PC-3 (cell line): Measurements from ENCODE around the gene DLEC1. TPM values are rescaled to one million over a fixed set of nuclear protein-coding genes. Genes with fewer than 3 reads are reported as not detected.

Experiments used
- ATAC-seq: fragments of 200-7000 bp; cut with Tn5 transposase; 2 replicates; pipeline ENCODE4 v1.9.1; 2020; ENCODE audit warnings: mild to moderate bottlenecking, moderate library complexity
- BruUV-seq: library from RNA; stranded (reverse); fragments of 400-500 nt; replicated peaks from 2 replicates; lab custom pipeline; 2021; lab: Mats Ljungman, UMichigan
- CTCF ChIA-PET: fragments of 300-600 bp; sonication (Branson Sonifier 250); formaldehyde crosslinking; loops from one replicate; lab custom pipeline; 2022; ENCODE audit warnings: antibody characterized with exemption; lab: Charles Lee
- POLR2A ChIA-PET: fragments of 300-600 bp; sonication (Branson Sonifier 250); formaldehyde crosslinking; loops from one replicate; lab custom pipeline; 2022; ENCODE audit warnings: antibody characterized with exemption; ENCODE audit not compliant: unreplicated experiment; lab: Charles Lee
- DNase-seq: peaks from one replicate; pipeline ENCODE4 v3.0.0-alpha.2; 2015
- H2AFZ ChIP-seq: fragments of 300-600 bp; sonication (generic); 2 replicates; pipeline ENCODE4 v1.6.0; 2016; ENCODE audit warnings: antibody characterized with exemption, low read length
- H3F3A ChIP-seq: fragments of 300-600 bp; sonication (generic); one replicate; pipeline ENCODE4 v1.6.0; 2017; ENCODE audit warnings: antibody characterized with exemption, low read length, control low read depth, mild to moderate bottlenecking; ENCODE audit not compliant: unreplicated experiment
- H3K27ac ChIP-seq: fragments of 300-600 bp; sonication (generic); 2 replicates; pipeline ENCODE4 v1.5.1; 2016; ENCODE audit warnings: mild to moderate bottlenecking, low read length
- H3K27me3 ChIP-seq: fragments of 300-600 bp; sonication (generic); 2 replicates; pipeline ENCODE4 v1.6.1; 2016; ENCODE audit warnings: low read length, mixed read lengths
- H3K36me3 ChIP-seq: fragments of 300-600 bp; sonication (generic); 2 replicates; pipeline ENCODE4 v1.6.1; 2016; ENCODE audit warnings: low read depth, mixed run types, low read length, mixed read lengths
- H3K4me1 ChIP-seq: fragments of 300-600 bp; sonication (generic); 2 replicates; pipeline ENCODE4 v1.5.1; 2016; ENCODE audit warnings: low read length; ENCODE audit not compliant: insufficient read depth
- H3K4me2 ChIP-seq: fragments of 300-600 bp; sonication (generic); 2 replicates; pipeline ENCODE4 v1.6.0; 2016; ENCODE audit warnings: low read length
- H3K4me3 ChIP-seq: fragments of 300-600 bp; sonication (generic); 2 replicates; pipeline ENCODE4 v1.5.1; 2016; ENCODE audit warnings: mild to moderate bottlenecking, low read length, mixed read lengths
- H3K79me2 ChIP-seq: fragments of 300-600 bp; sonication (generic); 2 replicates; pipeline ENCODE4 v1.6.1; 2017; ENCODE audit warnings: low read length, mixed read lengths
- H3K9ac ChIP-seq: fragments of 300-600 bp; sonication (generic); 2 replicates; pipeline ENCODE4 v1.6.0; 2016; ENCODE audit warnings: mild to moderate bottlenecking, low read length
- H3K9me2 ChIP-seq: fragments of 300-600 bp; sonication (generic); replicated peaks from 2 replicates; pipeline ENCODE4 v1.6.1; 2016; ENCODE audit warnings: mixed run types, low read length, mixed read lengths
- H3K9me3 ChIP-seq: fragments of 300-600 bp; sonication (generic); 2 replicates; pipeline ENCODE4 v1.6.1; 2016; ENCODE audit warnings: low read length, mixed read lengths
- H4K20me1 ChIP-seq: fragments of 300-600 bp; sonication (generic); 2 replicates; pipeline ENCODE4 v1.6.1; 2016; ENCODE audit warnings: low read length, mixed read lengths
- EZH2 ChIP-seq: fragments of 300-600 bp; sonication (generic); IDR thresholded peaks from one replicate; pipeline ENCODE4 v1.6.1; 2017; ENCODE audit warnings: antibody characterized with exemption, mild to moderate bottlenecking, low read length; ENCODE audit not compliant: unreplicated experiment
- EZH2phosphoT487 ChIP-seq: fragments of 300-600 bp; sonication (generic); IDR thresholded peaks from 2 replicates; pipeline ENCODE4 v1.6.1; 2018; ENCODE audit warnings: mild to moderate bottlenecking, antibody characterized with exemption, low read length, borderline replicate concordance
- intact Hi-C: fragments of 100-400 bp; cut with micrococcal nuclease; formaldehyde crosslinking; loops from 2 replicates; pipeline ENCODE4 v1.9.0; 2023
- total RNA-seq: library from RNA; depleted of rRNA; stranded (reverse); fragments of >200 nt; gene quantifications from 2 replicates; pipeline ENCODE4 v1.2.3, GENCODE V29; 2014
- TF ChIP-seq, protein P1 (sequence below): fragments of 300-600 bp; sonication (generic); conservative IDR thresholded peaks from 2 replicates; pipeline ENCODE4 v1.5.1; 2017; ENCODE audit warnings: antibody characterized with exemption, low read depth, mild to moderate bottlenecking, low read length

Gene DLEC1
- total RNA-seq, 1 experiment from 2014 or later = not detected

DNA sequence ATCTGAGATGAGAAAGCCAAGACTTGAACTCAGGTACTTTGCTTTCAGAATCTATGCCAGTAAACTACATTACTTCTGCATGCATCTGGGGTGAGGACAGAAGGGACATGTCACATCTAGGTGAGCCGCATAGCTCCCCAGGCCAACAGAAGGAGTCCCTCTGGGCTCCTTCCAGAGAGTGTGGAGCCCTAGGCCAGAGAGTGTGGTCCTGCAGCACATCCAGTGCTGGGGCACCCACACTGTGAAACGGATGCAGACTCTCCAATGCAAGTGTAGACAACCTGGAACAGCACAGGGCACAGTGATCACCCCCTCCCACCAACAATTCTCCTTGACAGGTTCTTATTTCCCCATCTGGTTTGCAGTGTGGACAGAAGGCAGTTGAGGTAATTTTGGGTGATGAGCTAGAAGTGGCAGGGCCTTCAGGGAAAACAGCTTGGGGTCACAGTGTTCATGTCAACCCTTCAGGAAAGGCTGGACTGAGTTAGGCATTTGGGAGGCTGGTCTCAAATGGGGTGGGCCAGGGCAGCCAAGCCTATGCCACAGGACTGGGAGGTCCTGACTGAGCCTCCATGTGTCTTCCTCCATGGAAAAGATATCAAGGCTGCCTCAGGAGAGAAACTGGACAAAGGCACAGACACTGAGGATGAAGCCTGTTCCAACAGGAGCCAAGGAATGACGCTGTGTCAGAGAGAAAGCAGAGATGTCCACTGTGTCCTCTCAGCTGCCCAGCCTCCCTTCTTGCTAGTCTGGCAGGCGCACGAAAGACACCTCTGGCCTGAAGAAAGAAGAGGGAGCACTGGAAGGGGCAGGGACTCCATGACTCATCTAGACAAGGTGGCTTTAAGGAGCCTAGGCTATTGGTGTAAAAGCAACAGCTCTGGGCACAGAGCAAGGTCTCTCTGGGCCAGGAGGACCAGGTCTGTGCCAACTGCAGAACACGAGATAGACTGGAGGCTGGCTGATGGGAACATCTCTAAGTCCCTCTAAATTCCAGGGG is 11.2 kb upstream of the DLEC1 start:
- DNase-seq (no peak), ATAC-seq (no peak)
- Histone ChIP-seq H3K4me2 (no peak overlapping the region), H3K27me3 (no peaks in the 10 kb centered on the region), H3K36me3 (no peaks in the 10 kb centered on the region), H4K20me1 (no peaks in the 10 kb centered on the region), H3K9me2 (no peaks in the 10 kb centered on the region), H3K9ac (no peak overlapping the region), H3F3A (no peaks in the 10 kb centered on the region), H3K9me3 (no peaks in the 10 kb centered on the region), H2AFZ (no peak overlapping the region), H3K27ac (no peak overlapping the region), H3K79me2 (no peaks in the 10 kb centered on the region), H3K4me1 (peaks cover 50% of the 10 kb centered on the region), H3K4me3 (no peak overlapping the region)
- ChIA-PET POLR2A (no interaction called here), CTCF (no interaction called here)
- intact Hi-C loops = no loop called here
- TF ChIP-seq EZH2phosphoT487 (no peak), EZH2 (no peak)
- TF ChIP-seq, protein P1, sequence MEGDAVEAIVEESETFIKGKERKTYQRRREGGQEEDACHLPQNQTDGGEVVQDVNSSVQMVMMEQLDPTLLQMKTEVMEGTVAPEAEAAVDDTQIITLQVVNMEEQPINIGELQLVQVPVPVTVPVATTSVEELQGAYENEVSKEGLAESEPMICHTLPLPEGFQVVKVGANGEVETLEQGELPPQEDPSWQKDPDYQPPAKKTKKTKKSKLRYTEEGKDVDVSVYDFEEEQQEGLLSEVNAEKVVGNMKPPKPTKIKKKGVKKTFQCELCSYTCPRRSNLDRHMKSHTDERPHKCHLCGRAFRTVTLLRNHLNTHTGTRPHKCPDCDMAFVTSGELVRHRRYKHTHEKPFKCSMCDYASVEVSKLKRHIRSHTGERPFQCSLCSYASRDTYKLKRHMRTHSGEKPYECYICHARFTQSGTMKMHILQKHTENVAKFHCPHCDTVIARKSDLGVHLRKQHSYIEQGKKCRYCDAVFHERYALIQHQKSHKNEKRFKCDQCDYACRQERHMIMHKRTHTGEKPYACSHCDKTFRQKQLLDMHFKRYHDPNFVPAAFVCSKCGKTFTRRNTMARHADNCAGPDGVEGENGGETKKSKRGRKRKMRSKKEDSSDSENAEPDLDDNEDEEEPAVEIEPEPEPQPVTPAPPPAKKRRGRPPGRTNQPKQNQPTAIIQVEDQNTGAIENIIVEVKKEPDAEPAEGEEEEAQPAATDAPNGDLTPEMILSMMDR = no peak
- BruUV-seq = no TSS peak

DNA sequence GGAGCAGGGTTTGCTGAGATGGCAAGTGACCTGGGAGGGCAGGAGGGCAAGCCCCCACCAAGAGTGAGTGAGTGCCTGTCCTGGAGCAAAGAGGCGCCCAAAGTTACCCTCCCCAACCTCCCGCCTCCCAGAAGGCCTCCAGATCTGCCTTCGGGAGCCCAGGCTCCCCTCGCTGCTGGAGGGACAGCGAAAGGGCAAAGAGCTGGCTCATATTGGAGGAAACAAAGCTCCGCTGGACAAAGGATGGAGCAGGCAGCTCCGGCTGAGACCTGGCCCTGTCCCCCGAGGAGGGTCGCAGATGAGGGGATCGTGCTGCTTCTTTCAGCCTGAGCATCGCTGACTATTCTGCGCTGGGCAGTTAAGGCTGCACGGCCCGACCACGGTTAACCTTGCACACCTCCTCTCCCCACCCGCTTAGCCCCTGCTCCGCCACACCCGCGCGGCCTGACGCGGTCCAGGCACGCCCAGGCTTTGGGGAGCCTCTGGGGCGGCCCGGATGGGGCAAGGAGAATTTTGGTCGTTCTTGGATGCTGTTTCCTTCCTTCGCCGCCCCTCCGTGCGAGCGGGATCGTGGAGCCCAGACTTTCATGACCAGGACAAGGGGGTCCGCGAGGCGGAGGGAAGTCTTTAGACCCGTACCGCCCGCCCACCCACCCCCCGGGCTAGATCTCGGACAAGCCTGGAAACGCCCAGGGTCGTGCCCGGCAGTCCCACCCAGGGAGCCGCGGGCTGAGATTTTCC is 10.2 kb upstream of the DLEC1 start:
- no peaks in the 10 kb centered on the region for H3F3A ChIP-seq
- BruUV-seq = no TSS peak

More for the DNA sequence above, 10.2 kb upstream of the DLEC1 start:
- Histone ChIP-seq H3K79me2 (no peaks in the 10 kb centered on the region), H3K4me2 (no peak overlapping the region), H3K9me3 (no peaks in the 10 kb centered on the region), H3K36me3 (no peaks in the 10 kb centered on the region), H3K9ac (no peak overlapping the region), H2AFZ (no peak overlapping the region), H3K27me3 (no peaks in the 10 kb centered on the region), H4K20me1 (no peaks in the 10 kb centered on the region), H3K4me3 (no peak overlapping the region), H3K9me2 (no peaks in the 10 kb centered on the region), H3K4me1 (peaks cover 43% of the 10 kb centered on the region), H3K27ac (no peak overlapping the region)
- ChIA-PET POLR2A (no interaction called here), CTCF (no interaction called here)
- TF ChIP-seq EZH2 (no peak), EZH2phosphoT487 (no peak)
- TF ChIP-seq, protein P1 = no peak
- DNase-seq (no peak), ATAC-seq (no peak)
- intact Hi-C loops = no loop called here
